H1 (cell line): Measurements from ENCODE around the gene DIPK1B. TPM values are rescaled to one million over a fixed set of nuclear protein-coding genes. Genes with fewer than 3 reads are reported as not detected.
"Not testable (repeated sequence)": the region's sequence is repeated elsewhere in the genome, so short reads cannot be mapped to it uniquely, and the experiment has no call there.

Experiments
- CTCF ChIA-PET: fragments of 300-600 bp; sonication (Branson Sonifier 250); formaldehyde crosslinking; loops from one replicate; lab custom pipeline; 2021; ENCODE audit not compliant: partially characterized antibody; lab: Charles Lee
- POLR2A ChIA-PET: fragments of 300-600 bp; sonication (Branson Sonifier 250); formaldehyde crosslinking; loops from one replicate; lab custom pipeline; 2021; ENCODE audit warnings: inconsistent platforms; ENCODE audit not compliant: partially characterized antibody; lab: Charles Lee
- DNase-seq, 2 experiments: peaks; one replicate each; pipeline versions ENCODE4 v3.0.0 to v3.0.0-alpha.2; 2010 to 2022; ENCODE audit warnings: low spot score in 2 of 2, low read depth in 1 of 2, mixed read lengths in 1 of 2
- FAIRE-seq: peaks from 2 replicates; lab custom pipeline; 2011; peaks lifted over from hg19 to GRCh38; lab: Jason Lieb, UNC
- H2AFZ ChIP-seq: 2 replicates; pipeline ENCODE4 v1.8.1; 2012; ENCODE audit warnings: low read length, inconsistent platforms
- H2AK5ac ChIP-seq: 2 replicates; pipeline ENCODE4 v1.6.1; 2013; ENCODE audit warnings: low read depth, low read length
- H2BK120ac ChIP-seq: replicated peaks from 2 replicates; pipeline ENCODE3; 2013; ENCODE audit warnings: low read depth, low read length, inconsistent platforms
- H2BK12ac ChIP-seq: 2 replicates; pipeline ENCODE4 v1.6.1; 2013; ENCODE audit warnings: low read depth, low read length
- H2BK15ac ChIP-seq: 2 replicates; pipeline ENCODE4 v1.6.1; 2013; ENCODE audit warnings: low read length
- H2BK20ac ChIP-seq: 2 replicates; pipeline ENCODE4 v1.6.1; 2013; ENCODE audit warnings: low read length
- H2BK5ac ChIP-seq: 2 replicates; pipeline ENCODE4 v1.6.1; 2013; ENCODE audit warnings: low read depth, low read length
- H3K14ac ChIP-seq: 2 replicates; pipeline ENCODE4 v1.6.1; 2013; ENCODE audit warnings: inconsistent platforms; ENCODE audit not compliant: insufficient read length
- H3K18ac ChIP-seq: 2 replicates; pipeline ENCODE4 v1.6.1; 2013; ENCODE audit warnings: low read length; ENCODE audit errors: extremely low read depth
- H3K23ac ChIP-seq: 2 replicates; pipeline ENCODE4 v1.6.1; 2013; ENCODE audit warnings: inconsistent platforms; ENCODE audit not compliant: insufficient read length
- H3K23me2 ChIP-seq: 2 replicates; pipeline ENCODE4 v1.6.1; 2013; ENCODE audit warnings: low read depth, low read length
- H3K27ac ChIP-seq: 2 replicates; pipeline ENCODE4 v1.6.1; 2011; ENCODE audit warnings: low read depth, low read length, inconsistent platforms
- H3K27me3 ChIP-seq, 4 experiments: replicated peaks in 1 of 4; 1 replicate in 1 of 4; 2 replicates in 3 of 4; pipeline versions ENCODE4 v1.6.1 to v1.8.1; 2011 to 2013; ENCODE audit warnings: low read length in 3 of 4, mild to moderate bottlenecking in 3 of 4, inconsistent platforms in 2 of 4, mixed read lengths in 2 of 4, moderate library complexity in 1 of 4; ENCODE audit not compliant: control insufficient read depth in 3 of 4, insufficient read depth in 3 of 4; ENCODE audit errors: extremely low read depth in 1 of 4
- H3K36me3 ChIP-seq, 4 experiments: 2 replicates each; pipeline versions ENCODE4 v1.6.1 to v1.8.1; 2011 to 2013; ENCODE audit warnings: mild to moderate bottlenecking in 4 of 4, low read length in 3 of 4, moderate library complexity in 2 of 4, control low read depth in 1 of 4, inconsistent platforms in 1 of 4; ENCODE audit not compliant: insufficient read depth in 4 of 4, control insufficient read depth in 2 of 4
- H3K4ac ChIP-seq: replicated peaks from 2 replicates; pipeline ENCODE3; 2013; ENCODE audit warnings: low read length, low read depth, mixed read lengths, inconsistent platforms; ENCODE audit not compliant: insufficient read length
- H3K4me1 ChIP-seq, 4 experiments: replicated peaks in 1 of 4; 1 replicate in 1 of 4; 2 replicates in 3 of 4; pipeline versions ENCODE4 v1.6.1 to v1.8.1; 2011 to 2013; ENCODE audit warnings: low read length in 3 of 4, inconsistent platforms in 2 of 4, mixed read lengths in 1 of 4; ENCODE audit not compliant: insufficient read depth in 4 of 4, control insufficient read depth in 3 of 4
- H3K4me2 ChIP-seq, 2 experiments: 2 replicates each; pipeline versions ENCODE4 v1.6.1 to v1.8.1; 2011 to 2013; ENCODE audit warnings: low read depth in 2 of 2, low read length in 2 of 2, control low read depth in 1 of 2, inconsistent platforms in 1 of 2, mild to moderate bottlenecking in 1 of 2; ENCODE audit not compliant: insufficient read depth in 1 of 2
- H3K4me3 ChIP-seq, 4 experiments: fragments of 200-600, 300-600 bp in 1 of 4; sonication (generic), shearing (Covaris generic), sonication (Bioruptor Twin) in 1 of 4; 2 replicates each; pipeline versions ENCODE4 v1.5.1 to v1.8.1; 2011 to 2016; ENCODE audit warnings: low read length in 4 of 4, low read depth in 3 of 4, control low read depth in 2 of 4, inconsistent platforms in 2 of 4, mild to moderate bottlenecking in 2 of 4, mixed read lengths in 1 of 4, moderate library complexity in 1 of 4; ENCODE audit not compliant: insufficient read depth in 2 of 4; ENCODE audit errors: extremely low read depth in 1 of 4
- H3K56ac ChIP-seq: replicated peaks from 2 replicates; pipeline ENCODE3; 2013; ENCODE audit warnings: low read depth, mild to moderate bottlenecking, mixed read lengths, low read length, inconsistent platforms; ENCODE audit not compliant: insufficient read length
- H3K79me1 ChIP-seq: 2 replicates; pipeline ENCODE4 v1.6.1; 2013; ENCODE audit warnings: low read depth, low read length, control low read depth
- H3K79me2 ChIP-seq, 2 experiments: 2 replicates each; pipeline versions ENCODE4 v1.6.1 to v1.8.1; 2012 to 2013; ENCODE audit warnings: low read length in 2 of 2, mild to moderate bottlenecking in 2 of 2, inconsistent platforms in 1 of 2; ENCODE audit not compliant: insufficient read depth in 2 of 2, control insufficient read depth in 1 of 2
- H3K9ac ChIP-seq, 4 experiments: replicated peaks in 1 of 4; 1 replicate in 1 of 4; 2 replicates in 3 of 4; pipeline versions ENCODE4 v1.6.1 to v1.8.1; 2011 to 2013; ENCODE audit warnings: low read depth in 3 of 4, low read length in 3 of 4, control low read depth in 2 of 4, mild to moderate bottlenecking in 2 of 4, moderate library complexity in 2 of 4, inconsistent platforms in 1 of 4; ENCODE audit errors: extremely low read depth in 1 of 4
- H3K9me3 ChIP-seq, 2 experiments: 2 replicates each; pipeline versions ENCODE4 v1.6.1 to v1.8.1; 2012 to 2013; ENCODE audit warnings: mild to moderate bottlenecking in 2 of 2, moderate library complexity in 2 of 2, control low read depth in 1 of 2, inconsistent platforms in 1 of 2, low read depth in 1 of 2, low read length in 1 of 2, mixed read lengths in 1 of 2; ENCODE audit not compliant: insufficient read depth in 2 of 2
- H4K20me1 ChIP-seq, 2 experiments: replicated peaks in 1 of 2; 2 replicates each; pipeline versions ENCODE3 to v1.8.1; 2011 to 2013; ENCODE audit warnings: inconsistent platforms in 2 of 2, low read length in 2 of 2, mild to moderate bottlenecking in 1 of 2; ENCODE audit not compliant: insufficient read depth in 2 of 2, control insufficient read depth in 1 of 2
- H4K5ac ChIP-seq: 2 replicates; pipeline ENCODE4 v1.6.1; 2013; ENCODE audit warnings: low read length, low read depth, mixed read lengths, inconsistent platforms; ENCODE audit not compliant: insufficient read length
- H4K8ac ChIP-seq: 2 replicates; pipeline ENCODE4 v1.8.0; 2013; ENCODE audit warnings: mild to moderate bottlenecking, moderate library complexity, low read length, inconsistent platforms; ENCODE audit not compliant: insufficient read depth; ENCODE audit errors: extremely low read depth
- H4K91ac ChIP-seq: replicated peaks from 2 replicates; pipeline ENCODE3; 2013; ENCODE audit warnings: low read length, mixed read lengths, inconsistent platforms; ENCODE audit not compliant: insufficient read length
- WGBS, 2 experiments: shearing (Covaris generic) in 1 of 2; methylation state at CpG; one replicate each; pipeline versions ENCODE4 v1.1.6 to v1.1.7; 2013 to 2015; ENCODE audit warnings: low lambda C conversion rate in 2 of 2, mixed read lengths in 2 of 2, inconsistent platforms in 1 of 2, low coverage in 1 of 2, missing lambda C conversion rate in 1 of 2; ENCODE audit not compliant: insufficient replicate concordance in 2 of 2, insufficient coverage in 1 of 2, insufficient read length in 1 of 2; ENCODE audit errors: extremely low coverage in 1 of 2, missing lambda C conversion rate in 1 of 2; 5-methylcytosine and 5-hydroxymethylcytosine counted together
- polyA plus RNA-seq, 7 experiments: library from polyadenylated mRNA; depleted of rRNA in 3 of 7; stranded (reverse) in 5 of 7; unstranded in 2 of 7; fragments of >200 nt in 5 of 7; fragments of 200-250 nt in 2 of 7; gene quantifications; 1 replicate in 5 of 7; 2 replicates in 1 of 7; 4 replicates in 1 of 7; pipeline versions ENCODE4 v1.2.1 to v1.2.3, GENCODE V29; 2011 to 2013; ENCODE audit warnings: missing spikeins in 2 of 7, mixed read lengths in 2 of 7
- total RNA-seq: library from RNA; stranded (reverse); fragmentation: NEBNext Ultra II Directional; extraction: Animal tissue kit (Norgen Biotek cat#: 25700); gene quantifications from 2 replicates; pipeline ENCODE4 v1.2.1, GENCODE V29; 2021

DIPK1B gene
- total and polyA plus RNA-seq, 2 of the 8 experiments (the other 6 are each of a cell fraction or from before 2014, with no cell fraction given): 32.3 to 64.8 TPM

GRCh38 chr9:136711219-136711648 is 1.1 kb upstream of the DIPK1B start:
- H3K56ac ChIP-seq, H3K4ac ChIP-seq, H3K23ac ChIP-seq, H2BK120ac ChIP-seq, H2BK5ac ChIP-seq, H3K36me3 ChIP-seq, H2AFZ ChIP-seq, H4K5ac ChIP-seq, H3K18ac ChIP-seq, H3K14ac ChIP-seq, H3K9ac ChIP-seq, H2BK15ac ChIP-seq, H3K27me3 ChIP-seq, H3K9me3 ChIP-seq, H4K8ac ChIP-seq, H3K23me2 ChIP-seq, FAIRE-seq, DNase-seq, H2AK5ac ChIP-seq, H3K27ac ChIP-seq, H4K91ac ChIP-seq, H2BK12ac ChIP-seq, H2BK20ac ChIP-seq: not testable (repeated sequence)
- H3K4me2 ChIP-seq: peak overlapping the region; percentile 77 to 80; a peak in 3 of 4 replicates
- peaks cover 11 to 13% of the 10 kb centered on the region in 2 experiments for H4K20me1 ChIP-seq
- WGBS, 2 experiments: 93% methylated on average over 4 of the region's 4 CpGs; no CpG with 5 or more reads in 1 of the 2 experiments
- H3K4me1 ChIP-seq: peaks cover 0 to 12% (median 6%) of the 10 kb centered on the region in 4 experiments; a peak in 5 of 7 replicates
- CTCF ChIA-PET: interaction anchor here (1.0 to 1.4 kb wide), 2 partner anchors 16 kb away, joined by 3 to 6 read pairs; no protein-coding TSS in a partner anchor
- H3K4me3 ChIP-seq: peak overlapping the region in 2 of 4 experiments; percentile 53 to 90; a peak in 5 of 8 replicates
- H3K79me2 ChIP-seq: peaks cover 0 to 11% of the 10 kb centered on the region in 2 experiments; a peak in 1 of 4 replicates
- peaks cover 16% of the 10 kb centered on the region for H3K79me1 ChIP-seq
- POLR2A ChIA-PET: interaction anchor here (4.7 to 11.2 kb wide), 2 partner anchors 11 to 20 kb away, joined by 46 to 223 read pairs; no protein-coding TSS in a partner anchor
